Activated T-cell treated with anti-CD3 and anti-CD28 coated beads for 24 hours (primary cell): ENCODE results near the gene TBCD.

Experiments
- DNase-seq: peaks from one replicate; pipeline ENCODE4 v3.0.0-alpha.2; 2020; ENCODE audit warnings: low read depth

The TBCD gene

GRCh38 chr17:82751571-82752370 is at the start of gene TBCD:
TSS of gene TBCD (plus strand) at chr17:82752065. CDS start at chr17:82752194, 129 bp downstream.
- peak; percentile 79 for DNase-seq

GRCh38 chr17:82702231-82702927 is 49.5 kb upstream of the TBCD start:
- DNase-seq = no peak

GRCh38 chr17:82703036-82703745 is 48.7 kb upstream of the TBCD start:
- no peak for DNase-seq

GRCh38 chr17:82703935-82704865 is 47.7 kb upstream of the TBCD start:
- no peak for DNase-seq

GRCh38 chr17:82704886-82705285 is 47.0 kb upstream of the TBCD start:
- no peak for DNase-seq

- DNase-seq = no peak
Measured at GRCh38 chr17:82705756-82706155, 46.1 kb upstream of the TBCD start.

GRCh38 chr17:82709024-82709675 is 42.7 kb upstream of the TBCD start:
- DNase-seq = no peak

- no peak for DNase-seq
Measured at GRCh38 chr17:82709676-82710498, 42.0 kb upstream of the TBCD start.

- no peak for DNase-seq
Measured at GRCh38 chr17:82710499-82711232, 41.2 kb upstream of the TBCD start.

- no peak for DNase-seq
Measured at GRCh38 chr17:82713071-82713723, 38.7 kb upstream of the TBCD start.

- peak; percentile 92 for DNase-seq
Measured at GRCh38 chr17:82716203-82717010, 35.5 kb upstream of the TBCD start, which contains the start of gene FN3KRP. TSS of gene FN3KRP (plus strand) at chr17:82716706. CDS start at chr17:82716756, 50 bp downstream.

GRCh38 chr17:82718986-82719685 is 32.7 kb upstream of the TBCD start:
- no peak for DNase-seq

- no peak for DNase-seq
Measured at GRCh38 chr17:82720204-82720603, 31.7 kb upstream of the TBCD start.

GRCh38 chr17:82722341-82723013 is 29.4 kb upstream of the TBCD start:
- no peak for DNase-seq

- no peak for DNase-seq
Measured at GRCh38 chr17:82723169-82723807, 28.6 kb upstream of the TBCD start.

GRCh38 chr17:82726427-82726826 is 25.4 kb upstream of the TBCD start:
- no peak for DNase-seq
